SKM-1 (cell line): ENCODE measurements around the gene CGB5.
"Not testable (repeated sequence)": the region's sequence is repeated elsewhere in the genome, so short reads cannot be mapped to it uniquely, and the experiment has no call there.

Experiments
- DNase-seq: peaks from one replicate; lab custom pipeline; 2025; ENCODE audit not compliant: unreplicated experiment; lab: John Stamatoyannopoulos, UW

CGB5 gene

GRCh38 chr19:49043548-49043947, at the start of gene CGB5:
Gene CGB5, plus strand, starts transcription at chr19:49043848. Its CDS starts 362 bp downstream, at chr19:49044210.
- not testable (repeated sequence) for DNase-seq

GRCh38 chr19:48994035-48994386, 49.6 kb upstream of the CGB5 start:
- no peak for DNase-seq

- no peak for DNase-seq
Observed at GRCh38 chr19:48997972-48998371, 45.7 kb upstream of the CGB5 start.

GRCh38 chr19:48999481-49000325, 43.9 kb upstream of the CGB5 start:
- DNase-seq: no peak

- DNase-seq: no peak
Observed at GRCh38 chr19:49004133-49004532, 39.5 kb upstream of the CGB5 start.

- DNase-seq: no peak
Observed at GRCh38 chr19:49004964-49005614, 38.6 kb upstream of the CGB5 start.

GRCh38 chr19:49006905-49007304, 36.7 kb upstream of the CGB5 start:
- no peak for DNase-seq

GRCh38 chr19:49009828-49010227, 33.8 kb upstream of the CGB5 start:
- no peak for DNase-seq

- DNase-seq: no peak
Observed at GRCh38 chr19:49010453-49010852, 33.2 kb upstream of the CGB5 start.

- no peak for DNase-seq
Observed at GRCh38 chr19:49011194-49011593, 32.5 kb upstream of the CGB5 start.

- DNase-seq: no peak
Observed at GRCh38 chr19:49014123-49014869, 29.4 kb upstream of the CGB5 start.

- DNase-seq: no peak
Observed at GRCh38 chr19:49014870-49015255, 28.8 kb upstream of the CGB5 start.

GRCh38 chr19:49016067-49016839, 27.4 kb upstream of the CGB5 start:
- no peak for DNase-seq

- DNase-seq: no peak
Observed at GRCh38 chr19:49017041-49017665, 26.5 kb upstream of the CGB5 start, which contains the start of gene LHB. Gene LHB, minus strand, starts transcription at chr19:49017091. Its CDS starts 10 bp downstream, at chr19:49017081.

- DNase-seq: no peak
Observed at GRCh38 chr19:49017666-49018351, 25.8 kb upstream of the CGB5 start.

GRCh38 chr19:49018388-49019241, 25.0 kb upstream of the CGB5 start:
- DNase-seq: not testable (repeated sequence)

- DNase-seq: no peak
Observed at GRCh38 chr19:49019242-49019932, 24.3 kb upstream of the CGB5 start.

GRCh38 chr19:49020342-49020741, 23.3 kb upstream of the CGB5 start:
- no peak for DNase-seq
